Adrenal gland (tissue), 12 donors: ENCODE results near the gene CHD2. TPM values are rescaled to one million over a fixed set of nuclear protein-coding genes. Genes with fewer than 3 reads are reported as not detected.

ENCODE experiments used
- DNase-seq, 7 donors: peaks; one replicate each; pipeline ENCODE4 v3.0.0-alpha.2; 2019 to 2020
- H3K27ac ChIP-seq, 5 donors: fragments of 200-600 bp; sonication (generic) in 4 of 5; 1 replicate in 3 of 5; 2 replicates in 2 of 5; pipeline versions ENCODE4 v1.5.1 to v1.8.0; 2016 to 2020; ENCODE audit warnings: mild to moderate bottlenecking in 1 of 5
- H3K27me3 ChIP-seq: fragments of 200-600 bp; 2 replicates; pipeline ENCODE4 v1.8.0; 2021
- H3K36me3 ChIP-seq, 2 donors: fragments of 200-600 bp; replicated peaks in 1 of 2; 1 replicate in 1 of 2; 2 replicates in 1 of 2; pipeline versions ENCODE4 v1.5.1 to v1.8.0; 2018 to 2022
- H3K4me1 ChIP-seq, 2 donors: fragments of 200-600 bp; replicated peaks in 1 of 2; 1 replicate in 1 of 2; 2 replicates in 1 of 2; pipeline versions ENCODE4 v1.5.1 to v1.8.0; 2018 to 2021
- H3K4me3 ChIP-seq, 4 donors: fragments of 200-600 bp; sonication (generic) in 3 of 4; one replicate each; pipeline ENCODE4 v1.5.1; 2016 to 2018
- H3K9me3 ChIP-seq, 3 donors: fragments of 200-600 bp; sonication (generic) in 1 of 3; replicated peaks in 1 of 3; 1 replicate in 2 of 3; 2 replicates in 1 of 3; pipeline versions ENCODE4 v1.5.1 to v1.8.0; 2016 to 2021
- POLR2A ChIP-seq, 2 donors: fragments of 450-650 bp; IDR thresholded peaks; one replicate each; pipeline ENCODE4 v1.6.1; 2017; ENCODE audit warnings: antibody characterized with exemption in 2 of 2, mild to moderate bottlenecking in 2 of 2, moderate library complexity in 1 of 2
- WGBS, 4 donors: extraction: QIAGEN DNeasy Blood & Tissue Kit in 2 of 4; methylation state at CpG; one replicate each; pipeline versions ENCODE4 v1.1.5 to v1.1.7; 2013 to 2017; 5-methylcytosine and 5-hydroxymethylcytosine counted together
- intact Hi-C, 2 donors: fragments of 100-400 bp; cut with DNase I; formaldehyde crosslinking; loops; one replicate each; pipeline versions ENCODE4 v1.14.1 to v1.15.0; 2022 to 2023
- polyA plus RNA-seq, 3 donors: library from polyadenylated mRNA; stranded (reverse); fragments of 200-250 nt in 2 of 3; fragments of 350-450 nt in 1 of 3; fragmentation: Illumina TruSeq in 1 of 3; extraction: RNeasy Lipid Tissue Mini Kit (QIAGEN cat#74804) in 1 of 3; gene quantifications; one replicate each; pipeline ENCODE4 v1.2.3, GENCODE V29; 2013 to 2014
- total RNA-seq, 9 donors: library from RNA; depleted of rRNA in 4 of 9; stranded (reverse); fragments of >200 nt in 4 of 9; fragments of 120-200 nt in 1 of 9; fragmentation: NEBNext Ultra II Directional in 1 of 9; extraction: Animal tissue kit (Norgen Biotek cat#: 25700) in 1 of 9; gene quantifications; one replicate each; pipeline versions ENCODE4 v1.1.0 to v1.2.4, GENCODE V29; 2013 to 2023
- TF ChIP-seq, protein P1 (sequence below), 6 experiments: fragments of 450-650 bp in 4 of 6; fragments of 200-600 bp in 2 of 6; sonication (generic) in 1 of 6; IDR thresholded peaks; 1 replicate in 5 of 6; 2 replicates in 1 of 6; pipeline versions ENCODE4 v1.5.1 to v1.8.0; 2016 to 2021; ENCODE audit warnings: antibody characterized with exemption in 6 of 6, mild to moderate bottlenecking in 2 of 6, moderate library complexity in 1 of 6
- donor health status: healthy with polysubstance abuse.
- donor health status: Bipolar disorder and iron deficiency.
- donor health status: DM: yes; HTN: yes; CAD: no.
- donor health status: DM: no; HTN: no; CAD: no.
- donor health status: DM: no; HTN: no; CAD: no.
- donor health status: DM: yes; HTN: yes; CAD: no.

The CHD2 gene
- total and polyA plus RNA-seq, 12 donors: 40.1 to 115 (median 70.9) TPM

DNA sequence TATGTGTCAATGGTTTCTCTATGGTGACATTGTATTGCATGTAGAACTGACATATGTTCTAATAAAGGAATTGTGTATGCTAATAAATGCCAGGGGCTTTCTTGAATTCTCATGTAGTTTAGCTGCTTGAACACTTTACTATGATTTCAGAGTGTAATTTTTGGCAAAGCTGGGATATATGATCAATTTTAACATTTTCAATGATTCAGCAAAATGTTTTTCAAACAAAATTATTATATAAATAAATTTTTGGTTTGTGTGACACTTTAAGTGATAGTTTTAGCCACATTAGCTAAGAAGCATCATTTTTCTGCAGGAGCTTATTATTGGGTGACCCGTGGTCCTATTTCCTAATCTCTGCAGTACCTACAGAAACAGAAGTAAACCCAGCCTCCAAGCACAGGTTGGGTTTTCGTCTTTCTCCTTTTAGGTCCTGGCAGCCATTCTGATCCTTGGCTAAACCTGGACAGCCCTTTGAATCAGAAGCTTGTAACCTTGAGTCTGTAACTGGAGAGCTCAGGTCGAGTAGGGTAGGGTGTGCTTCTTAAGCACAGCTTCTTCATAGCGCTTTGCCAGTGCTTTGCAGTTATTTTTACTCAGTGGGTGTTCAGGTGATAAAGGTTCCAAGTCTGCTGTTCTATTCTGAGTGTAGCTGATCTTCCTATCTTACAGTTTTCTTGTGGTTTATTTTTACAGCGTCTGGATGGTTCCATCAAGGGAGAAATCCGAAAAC is 74.2 kb downstream of the CHD2 start:
- Histone ChIP-seq H3K27ac (no peak overlapping the region), H3K36me3 (peaks cover 0 to 86% of the 10 kb centered on the region in 2 donors), H3K4me1 (peaks cover 12 to 24% of the 10 kb centered on the region in 2 donors), H3K9me3 (no peaks in the 10 kb centered on the region), H3K27me3 (no peaks in the 10 kb centered on the region), H3K4me3 (no peak overlapping the region)
- WGBS, 4 donors: 67 to 72% (median 69%) methylated on average over 6 of the region's 6 CpGs
- TF ChIP-seq POLR2A (IDR thresholded peaks at IDR 0.05): no peak
- TF ChIP-seq, protein P1, sequence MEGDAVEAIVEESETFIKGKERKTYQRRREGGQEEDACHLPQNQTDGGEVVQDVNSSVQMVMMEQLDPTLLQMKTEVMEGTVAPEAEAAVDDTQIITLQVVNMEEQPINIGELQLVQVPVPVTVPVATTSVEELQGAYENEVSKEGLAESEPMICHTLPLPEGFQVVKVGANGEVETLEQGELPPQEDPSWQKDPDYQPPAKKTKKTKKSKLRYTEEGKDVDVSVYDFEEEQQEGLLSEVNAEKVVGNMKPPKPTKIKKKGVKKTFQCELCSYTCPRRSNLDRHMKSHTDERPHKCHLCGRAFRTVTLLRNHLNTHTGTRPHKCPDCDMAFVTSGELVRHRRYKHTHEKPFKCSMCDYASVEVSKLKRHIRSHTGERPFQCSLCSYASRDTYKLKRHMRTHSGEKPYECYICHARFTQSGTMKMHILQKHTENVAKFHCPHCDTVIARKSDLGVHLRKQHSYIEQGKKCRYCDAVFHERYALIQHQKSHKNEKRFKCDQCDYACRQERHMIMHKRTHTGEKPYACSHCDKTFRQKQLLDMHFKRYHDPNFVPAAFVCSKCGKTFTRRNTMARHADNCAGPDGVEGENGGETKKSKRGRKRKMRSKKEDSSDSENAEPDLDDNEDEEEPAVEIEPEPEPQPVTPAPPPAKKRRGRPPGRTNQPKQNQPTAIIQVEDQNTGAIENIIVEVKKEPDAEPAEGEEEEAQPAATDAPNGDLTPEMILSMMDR (IDR thresholded peaks at IDR 0.05): no peak
- DNase-seq: peak in 1 of 7 donors; percentile 20
- intact Hi-C loops: no loop called here

DNA sequence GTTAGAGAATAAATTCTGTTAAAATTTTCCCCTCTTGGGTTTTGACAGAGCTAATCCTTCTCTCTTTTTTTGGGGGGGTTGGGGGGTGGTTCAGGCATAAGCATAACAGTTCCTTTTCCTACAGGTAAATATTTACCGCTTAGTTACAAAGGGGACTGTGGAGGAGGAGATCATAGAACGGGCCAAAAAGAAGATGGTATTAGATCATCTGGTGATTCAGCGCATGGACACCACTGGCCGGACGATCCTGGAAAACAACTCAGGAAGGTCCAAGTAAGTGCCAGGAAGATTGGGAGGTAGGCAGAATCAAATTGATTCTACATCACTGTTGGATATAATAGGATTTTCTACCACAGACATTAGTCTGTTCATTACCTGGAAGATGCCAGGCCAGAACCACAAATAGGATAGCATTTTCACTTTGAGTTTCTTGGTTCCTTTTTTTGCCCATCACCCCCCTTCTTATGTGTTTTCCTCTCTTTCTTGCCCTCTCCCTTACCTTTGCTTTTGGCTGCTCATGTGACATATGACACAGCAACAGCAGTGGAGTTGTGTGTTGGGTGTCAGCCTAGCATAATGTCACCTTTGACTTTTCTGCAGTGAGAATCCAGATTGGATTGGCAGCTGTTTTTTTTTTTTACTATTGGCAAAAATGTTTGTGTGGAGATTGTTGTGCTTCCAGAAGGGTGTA is 79.0 kb downstream of the CHD2 start:
- TF ChIP-seq POLR2A (IDR thresholded peaks at IDR 0.05): no peak
- TF ChIP-seq, protein P1 (IDR thresholded peaks at IDR 0.05): no peak
- Histone ChIP-seq H3K4me1 (no peaks in the 10 kb centered on the region), H3K4me3 (no peak overlapping the region), H3K27ac (peak overlapping the region in 1 of 5 donors; percentile 23), H3K27me3 (no peaks in the 10 kb centered on the region), H3K36me3 (peaks cover 0 to 100% of the 10 kb centered on the region in 2 donors), H3K9me3 (no peaks in the 10 kb centered on the region)
- intact Hi-C loops: no loop called here
- WGBS, 4 donors: 58 to 77% (median 69%) methylated on average over 5 of the region's 5 CpGs
- DNase-seq: peak in 1 of 7 donors; percentile 43

DNA sequence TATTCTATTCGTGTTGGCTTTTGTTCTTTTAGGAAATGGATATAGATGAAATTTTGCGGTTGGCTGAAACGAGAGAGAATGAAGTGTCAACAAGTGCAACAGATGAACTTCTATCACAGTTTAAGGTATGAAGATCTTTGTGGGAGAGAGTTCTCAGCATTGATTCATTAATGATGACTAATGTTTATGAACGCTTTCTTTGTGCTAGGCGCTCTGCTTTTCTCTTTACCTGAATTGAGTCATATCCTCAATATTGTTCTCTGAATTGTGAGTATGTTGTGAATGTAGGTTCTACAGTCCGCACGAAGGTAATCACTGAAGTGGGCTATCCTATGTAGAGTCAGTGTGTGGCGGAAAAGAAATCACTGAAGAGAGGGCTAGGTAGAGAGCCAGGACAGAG is 81.2 kb downstream of the CHD2 start:
- WGBS, 4 donors: 85 to 96% (median 95%) methylated on average over 8 of the region's 8 CpGs
- no peak overlapping the region for H3K27ac ChIP-seq
- no peak overlapping the region for H3K4me3 ChIP-seq
- peaks cover 0 to 100% of the 10 kb centered on the region in 2 donors for H3K36me3 ChIP-seq
- intact Hi-C loops: loop anchor here in 1 of 2 donors (5.0 kb wide), 1 partner anchor 44 kb away; no protein-coding TSS in a partner anchor
- no peaks in the 10 kb centered on the region for H3K4me1 ChIP-seq
- TF ChIP-seq POLR2A (IDR thresholded peaks at IDR 0.05): no peak
- TF ChIP-seq, protein P1 (IDR thresholded peaks at IDR 0.05): no peak
- no peaks in the 10 kb centered on the region for H3K27me3 ChIP-seq
- no peak for DNase-seq
- no peaks in the 10 kb centered on the region for H3K9me3 ChIP-seq

DNA sequence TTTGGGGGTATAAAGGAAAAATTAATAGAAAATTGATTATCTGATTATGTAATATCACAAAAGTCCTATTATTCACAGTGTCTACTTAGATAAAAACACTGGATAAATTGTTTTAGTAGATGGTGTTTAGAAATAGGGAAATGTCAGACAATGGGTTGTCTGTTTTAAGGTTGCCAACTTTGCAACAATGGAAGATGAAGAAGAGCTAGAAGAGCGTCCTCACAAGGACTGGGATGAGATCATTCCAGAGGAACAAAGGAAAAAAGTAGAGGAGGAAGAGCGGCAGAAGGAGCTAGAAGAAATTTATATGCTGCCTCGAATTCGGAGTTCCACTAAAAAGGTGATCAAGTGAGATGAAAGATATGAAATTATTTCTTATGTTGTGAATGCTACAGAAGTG is 84.0 kb downstream of the CHD2 start:
- intact Hi-C loops: loop anchor here in 1 of 2 donors (5.0 kb wide), 1 partner anchor 47 kb away; no protein-coding TSS in a partner anchor
- Histone ChIP-seq H3K27me3 (no peaks in the 10 kb centered on the region), H3K4me1 (peaks cover 0 to 1% of the 10 kb centered on the region in 2 donors), H3K4me3 (no peak overlapping the region), H3K9me3 (no peaks in the 10 kb centered on the region), H3K36me3 (peaks cover 0 to 94% of the 10 kb centered on the region in 2 donors), H3K27ac (no peak overlapping the region)
- TF ChIP-seq, protein P1 (IDR thresholded peaks at IDR 0.05): no peak
- TF ChIP-seq POLR2A (IDR thresholded peaks at IDR 0.05): no peak
- WGBS, 4 donors: 76 to 92% (median 87%) methylated on average over 4 of the region's 4 CpGs
- DNase-seq: no peak
